Stimulated activated CD4-positive, alpha-beta T cell treated with anti-CD3 and anti-CD28 coated beads, Interleukin-15, amount 100 ng/mL, for 48 hours (primary cell): ENCODE results near the gene PTPRN2.

Source experiments
- DNase-seq, 2 donors: peaks; one replicate each; pipeline ENCODE4 v3.0.0-alpha.2; 2020; ENCODE audit warnings: low read depth in 2 of 2

PTPRN2 gene

DNA sequence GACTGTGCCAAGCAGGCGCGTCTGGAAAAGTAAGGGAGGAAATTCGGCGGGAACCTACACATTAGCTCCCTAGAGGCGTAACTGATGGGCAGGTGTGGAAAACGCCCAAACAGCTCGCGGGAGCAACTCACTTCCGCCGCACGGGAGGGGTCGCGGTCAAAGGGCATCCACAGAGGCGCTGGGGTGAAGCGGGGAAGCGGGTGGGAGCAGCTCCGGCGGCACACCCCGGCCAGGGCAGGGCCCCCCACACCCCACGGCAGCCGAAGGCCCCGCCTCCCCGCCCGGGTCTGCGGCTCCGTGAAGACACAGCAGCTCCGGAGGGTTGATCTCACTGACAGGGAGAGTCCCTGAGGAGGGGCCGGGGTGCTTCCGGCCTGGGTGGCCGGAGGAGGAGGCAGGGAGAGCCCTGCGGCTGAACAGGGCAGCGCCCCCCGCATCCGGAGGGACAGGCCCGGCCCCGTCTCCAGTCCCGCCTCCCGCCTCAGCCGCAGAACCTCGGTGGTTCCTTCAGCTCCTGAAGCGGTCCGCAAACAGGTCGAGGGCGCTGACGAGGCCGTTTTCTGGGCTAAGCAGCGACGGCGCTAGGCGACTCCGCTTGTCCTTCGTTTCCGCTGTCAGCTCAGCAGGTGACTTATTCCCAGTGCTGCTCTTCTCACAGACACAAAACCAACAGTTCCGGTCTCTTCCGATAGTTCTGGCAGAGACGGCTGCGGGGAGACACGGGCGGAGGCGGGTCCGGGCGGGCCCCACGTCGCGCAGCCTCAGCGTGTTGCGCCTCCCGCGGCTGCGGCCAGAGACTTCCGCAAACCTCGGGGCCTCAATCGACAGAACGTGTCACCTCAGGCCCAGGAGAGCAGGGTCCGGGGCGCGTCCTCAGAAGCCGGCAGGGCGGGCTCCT, 974.7 kb downstream of the PTPRN2 start:
- DNase-seq = peak; percentile 12 to 49

DNA sequence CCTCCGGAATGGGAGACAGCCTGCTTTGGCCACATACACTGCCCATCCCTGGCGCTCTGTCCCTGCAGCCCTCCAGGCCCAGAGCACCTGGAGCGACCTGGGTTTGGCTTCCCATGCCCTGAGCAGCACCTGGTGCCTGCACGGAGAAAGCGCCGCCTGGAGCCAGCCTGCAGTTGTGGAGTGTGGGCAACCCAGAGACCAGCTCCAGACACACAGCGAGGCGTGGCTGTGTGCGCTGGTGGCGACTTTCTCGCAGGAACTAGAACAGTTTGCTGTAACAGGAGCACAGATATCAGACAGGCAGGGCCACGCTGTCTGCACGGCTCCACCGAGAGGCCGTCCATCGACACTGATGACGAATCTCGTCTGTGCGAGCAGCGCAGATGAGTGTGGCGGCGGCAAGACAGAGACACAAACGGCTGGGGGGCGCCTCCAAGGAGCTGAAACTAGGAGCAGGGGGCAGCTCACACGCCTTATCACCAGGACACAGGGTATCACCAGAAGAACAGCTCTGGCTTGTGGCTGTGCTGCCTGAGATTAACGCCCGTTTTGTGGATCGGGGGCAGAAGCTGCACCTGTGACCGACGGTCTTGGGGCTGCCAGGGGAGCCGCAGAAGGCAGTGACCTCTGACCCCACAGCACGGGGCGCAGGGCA, 975.5 kb downstream of the PTPRN2 start:
- DNase-seq = no peak

- no peak for DNase-seq
Observed at GRCh38 chr7:157611341-157611740, 976.3 kb downstream of the PTPRN2 start.

GRCh38 chr7:157610671-157611295, 976.8 kb downstream of the PTPRN2 start:
- no peak for DNase-seq

DNA sequence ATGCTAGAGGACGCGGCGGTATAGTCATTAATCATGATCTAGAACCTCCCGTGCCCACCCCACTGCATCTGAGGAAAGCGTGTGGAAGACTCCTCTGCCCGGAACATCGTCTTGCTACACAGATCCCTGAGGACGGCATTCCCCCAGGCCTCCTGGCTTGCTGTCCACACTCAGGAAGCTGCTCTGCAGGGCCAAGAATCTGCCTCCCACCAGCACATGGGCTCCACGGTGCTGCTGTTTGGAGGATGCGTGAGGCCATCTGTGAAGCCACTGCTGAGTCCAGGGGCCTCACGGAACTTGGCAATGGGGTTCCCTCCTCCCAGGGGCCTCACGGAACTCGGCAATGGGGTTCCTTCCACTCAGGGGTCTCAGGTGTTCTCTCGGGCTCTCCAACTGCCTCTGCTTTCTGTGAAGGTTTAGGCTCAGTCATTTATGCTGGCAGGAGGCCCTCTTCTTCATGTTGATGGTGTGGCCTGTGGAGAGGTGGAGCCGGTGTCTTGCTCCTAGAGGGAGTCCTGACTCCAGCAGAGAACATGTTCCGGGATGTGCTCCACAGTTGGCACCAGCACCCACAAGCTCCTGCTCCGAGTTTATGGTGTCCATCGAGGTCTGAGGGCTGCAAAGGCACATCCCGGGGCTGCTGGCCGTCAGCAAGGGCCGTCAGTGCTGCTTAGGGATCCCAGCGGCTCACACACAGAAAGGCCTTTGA, 977.5 kb downstream of the PTPRN2 start:
- no peak for DNase-seq

GRCh38 chr7:157609516-157609915, 978.1 kb downstream of the PTPRN2 start:
- no peak for DNase-seq

DNA sequence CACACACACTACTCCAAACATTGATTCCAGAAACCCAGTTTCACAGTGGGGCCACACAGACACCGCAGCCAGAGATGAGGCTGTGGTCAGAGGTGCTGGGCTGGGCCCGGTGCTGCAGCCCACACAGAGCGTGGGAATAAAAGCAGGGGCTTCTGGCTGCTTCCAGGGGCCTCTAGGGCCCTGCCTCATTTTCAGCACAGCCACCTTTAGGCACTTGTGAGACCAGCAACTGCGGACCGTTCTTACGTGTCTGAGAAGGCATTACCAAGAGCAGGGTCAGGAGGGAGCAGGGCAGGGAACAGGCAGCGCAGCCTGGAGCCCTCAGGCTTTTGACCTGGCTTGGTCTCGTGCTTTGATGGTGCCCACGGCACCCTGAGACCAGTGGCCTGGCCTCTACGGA, 980.4 kb downstream of the PTPRN2 start:
- no peak for DNase-seq

- no peak for DNase-seq
Observed at GRCh38 chr7:157606140-157606539, 981.5 kb downstream of the PTPRN2 start.

DNA sequence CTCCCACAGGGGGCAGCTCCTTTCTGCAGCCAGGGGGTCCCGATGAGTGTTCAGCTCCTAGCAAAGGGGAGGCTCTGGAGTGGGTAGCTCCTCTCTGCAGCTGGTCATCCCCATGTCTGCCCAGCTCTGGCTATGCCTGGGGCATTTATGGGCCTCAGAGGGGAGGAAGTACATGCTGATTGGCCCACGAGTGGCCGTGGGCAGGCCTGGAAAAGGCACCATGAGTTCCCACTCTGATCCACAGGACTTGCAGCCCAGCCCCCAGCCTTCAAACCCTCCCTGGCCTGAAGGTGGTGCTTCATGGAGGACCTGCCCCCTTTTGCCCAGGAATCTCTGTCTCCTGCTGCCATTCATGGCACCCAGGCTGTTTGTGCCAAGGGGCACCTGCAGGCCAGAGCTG, 982.0 kb downstream of the PTPRN2 start:
- no peak for DNase-seq

DNA sequence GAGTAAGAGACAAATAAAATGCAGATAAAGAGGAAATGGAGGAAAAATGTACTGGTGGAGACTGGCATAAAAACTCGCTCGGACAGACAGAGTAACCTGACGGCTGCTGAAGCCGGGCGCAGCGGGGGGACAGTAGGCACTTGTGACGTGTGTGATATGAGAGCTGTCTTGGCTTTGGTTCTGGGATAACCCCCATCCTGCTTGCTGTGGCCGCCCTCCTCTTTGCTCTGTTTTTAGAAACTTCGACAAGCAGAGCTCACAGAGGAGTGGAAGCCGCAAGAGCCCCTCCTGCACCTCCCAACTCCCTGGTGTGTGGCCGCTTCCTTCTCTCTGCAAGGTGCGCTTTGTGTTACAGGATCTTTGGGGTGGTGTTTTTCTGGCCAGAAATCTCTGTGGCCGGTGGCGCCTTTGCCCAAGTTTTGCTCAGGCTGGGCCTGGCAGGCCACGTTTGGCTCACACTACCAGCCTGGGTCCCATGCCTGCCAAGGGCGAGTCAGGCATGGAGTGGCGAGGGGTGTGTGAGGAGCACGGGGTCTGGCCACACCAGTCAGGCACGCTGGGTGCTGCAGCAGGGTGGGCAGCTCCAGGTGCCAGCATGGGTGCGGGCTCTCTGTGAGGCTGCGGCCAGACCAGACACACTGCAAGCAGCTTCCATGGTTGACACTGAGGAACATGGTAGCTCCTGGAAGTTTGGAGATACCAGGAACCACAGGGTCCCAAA, 982.8 kb downstream of the PTPRN2 start:
- DNase-seq = no peak

DNA sequence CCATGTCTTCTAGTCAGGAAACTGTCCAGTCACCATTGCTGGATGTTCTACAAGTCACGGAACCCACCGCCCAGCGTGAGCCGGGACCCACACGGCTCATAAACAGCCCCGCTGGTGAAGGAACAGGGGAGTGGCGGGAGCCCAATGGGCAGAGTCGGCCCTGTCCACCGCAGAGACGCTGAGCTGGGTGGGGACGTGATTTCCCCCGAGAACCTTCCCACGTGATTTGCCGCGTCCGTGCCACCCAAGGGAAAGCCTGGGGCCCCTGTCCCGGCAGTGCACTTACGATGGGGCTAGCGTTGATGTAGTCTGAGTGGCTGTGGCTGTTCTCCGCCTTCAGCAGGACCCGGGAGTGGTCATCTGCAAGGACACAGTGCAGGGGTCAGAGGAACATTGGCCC, 983.9 kb downstream of the PTPRN2 start:
- DNase-seq = no peak

DNA sequence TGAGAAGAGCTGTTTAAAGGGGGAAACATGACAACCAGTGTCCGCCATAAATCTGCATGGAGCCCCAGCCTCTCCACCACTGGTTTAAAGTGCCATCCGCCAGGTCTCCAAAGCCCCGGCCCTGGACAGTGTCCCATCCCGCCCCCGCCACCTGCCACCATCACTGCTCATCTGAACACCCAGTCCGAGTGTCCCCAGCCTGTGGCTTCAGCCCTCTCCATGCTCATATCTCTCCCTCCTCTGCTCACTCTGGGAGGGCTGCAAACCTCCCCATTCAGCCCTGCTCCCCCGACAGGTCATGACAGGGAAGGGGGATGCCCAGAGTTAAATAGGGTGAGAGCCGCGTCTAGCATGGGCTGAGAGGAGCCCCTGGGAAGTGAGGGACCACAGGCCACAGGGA, 984.6 kb downstream of the PTPRN2 start:
- no peak for DNase-seq

GRCh38 chr7:157602581-157602980, 985.0 kb downstream of the PTPRN2 start:
- no peak for DNase-seq

GRCh38 chr7:157602156-157602555, 985.5 kb downstream of the PTPRN2 start:
- DNase-seq = no peak

GRCh38 chr7:157601530-157601929, 986.1 kb downstream of the PTPRN2 start:
- no peak for DNase-seq

- DNase-seq = no peak
Observed at GRCh38 chr7:157599491-157599890, 988.1 kb downstream of the PTPRN2 start.

GRCh38 chr7:157597562-157597961, 990.1 kb downstream of the PTPRN2 start:
- DNase-seq = no peak

DNA sequence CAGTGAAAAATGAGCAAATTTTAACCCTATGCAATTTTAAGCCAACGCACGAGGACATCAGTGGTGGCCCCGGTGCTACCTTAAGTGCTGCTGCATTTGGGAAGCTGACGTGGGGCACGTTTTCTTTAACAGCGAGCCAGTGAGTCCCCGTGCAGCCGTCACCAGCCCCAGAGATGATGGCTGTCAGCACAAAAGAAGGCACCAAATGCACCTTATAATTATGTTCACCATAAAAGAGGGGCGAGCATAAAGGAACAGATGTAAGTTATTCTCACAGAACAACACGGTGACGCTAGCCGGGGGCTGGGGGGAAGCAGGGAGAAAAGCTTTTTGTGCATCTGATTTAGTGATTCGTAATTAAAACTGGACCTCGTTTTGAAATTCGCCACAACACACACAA, 990.7 kb downstream of the PTPRN2 start:
- no peak for DNase-seq

DNA sequence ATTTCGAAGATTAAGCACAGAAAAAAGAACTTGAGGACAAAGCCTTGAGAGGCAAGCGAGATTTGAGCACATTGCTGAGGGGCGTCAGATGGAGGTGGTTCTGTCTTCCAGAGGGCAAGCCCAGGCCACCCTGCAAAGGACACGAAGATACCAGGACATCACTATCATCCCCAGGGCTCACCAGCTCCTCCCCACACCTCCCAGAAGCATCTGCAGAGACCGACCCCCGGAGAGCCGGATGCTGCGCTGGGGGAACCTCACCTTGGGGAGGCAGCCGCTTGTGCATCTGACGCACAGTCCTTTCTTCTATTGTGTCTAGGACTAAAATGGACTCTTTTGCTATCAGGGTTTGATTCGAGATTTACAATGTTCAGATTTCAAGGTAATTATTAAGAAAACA, 991.2 kb downstream of the PTPRN2 start:
- DNase-seq = no peak

- DNase-seq = no peak
Observed at GRCh38 chr7:157596026-157596425, 991.6 kb downstream of the PTPRN2 start.

DNA sequence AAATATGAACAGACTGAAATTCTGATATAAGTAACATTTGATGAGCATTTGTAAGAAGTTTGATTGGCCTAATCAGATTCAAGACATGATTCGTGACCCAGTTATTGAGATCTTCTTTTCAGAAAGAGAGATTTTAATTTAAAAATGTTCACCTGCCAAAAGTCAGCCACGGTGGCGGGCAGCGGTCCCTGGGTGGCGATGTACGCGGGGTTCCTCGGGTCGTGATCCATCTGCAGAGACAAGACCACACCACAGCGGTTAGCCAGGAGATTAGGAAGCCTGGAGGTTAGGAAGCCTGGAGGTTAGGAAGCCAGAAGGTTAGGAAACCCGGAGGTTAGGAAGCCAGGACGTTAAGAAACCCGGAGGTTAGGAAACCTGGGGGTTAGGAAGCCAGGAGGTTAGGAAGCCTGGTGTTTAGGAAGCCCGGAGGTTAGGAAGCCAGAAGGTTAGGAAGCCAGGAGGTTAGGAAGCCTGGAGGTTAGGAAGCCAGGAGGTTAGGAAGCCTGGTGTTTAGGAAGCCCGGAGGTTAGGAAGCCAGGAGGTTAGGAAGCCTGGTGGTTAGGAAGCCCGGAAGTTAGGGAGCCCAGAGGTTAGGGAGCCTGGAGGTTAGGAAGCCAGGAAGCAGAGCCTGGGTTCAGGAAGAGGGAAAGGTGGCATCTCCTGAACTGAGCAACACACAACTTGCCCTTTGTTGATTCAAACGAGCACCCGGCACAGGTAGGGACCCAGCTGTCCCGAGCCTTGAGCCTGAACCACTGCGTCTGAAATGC, 992.4 kb downstream of the PTPRN2 start:
- DNase-seq = no peak
